Hepatocyte (in vitro differentiated cells): ENCODE measurements around the gene RPS15. TPM values are rescaled to one million over a fixed set of nuclear protein-coding genes. Genes with fewer than 3 reads are reported as not detected.

Experiments used
- DNase-seq: peaks from one replicate; pipeline ENCODE4 v3.0.0-alpha.2; 2016; ENCODE audit warnings: low spot score
- H2AFZ ChIP-seq: fragments of 200-600 bp; sonication (generic); 2 replicates; pipeline ENCODE4 v1.6.0; 2016; ENCODE audit warnings: antibody characterized with exemption, mild to moderate bottlenecking
- H3K27ac ChIP-seq: fragments of 200-600 bp; sonication (generic); 2 replicates; pipeline ENCODE4 v1.5.1; 2016; ENCODE audit warnings: mild to moderate bottlenecking
- H3K27me3 ChIP-seq: fragments of 200-600 bp; sonication (generic); 2 replicates; pipeline ENCODE4 v1.6.1; 2016
- H3K36me3 ChIP-seq: fragments of 200-600 bp; sonication (generic); replicated peaks from 2 replicates; pipeline ENCODE4 v1.5.1; 2016; ENCODE audit warnings: low read depth; ENCODE audit not compliant: insufficient read depth
- H3K4me1 ChIP-seq: fragments of 200-600 bp; sonication (generic); 2 replicates; pipeline ENCODE4 v1.5.1; 2016; ENCODE audit warnings: mild to moderate bottlenecking, moderate library complexity; ENCODE audit not compliant: insufficient read depth
- H3K4me2 ChIP-seq: fragments of 200-600 bp; sonication (generic); 2 replicates; pipeline ENCODE4 v1.6.0; 2016
- H3K4me3 ChIP-seq: fragments of 200-600 bp; sonication (generic); 2 replicates; pipeline ENCODE4 v1.5.1; 2016; ENCODE audit warnings: mild to moderate bottlenecking
- H3K79me2 ChIP-seq: fragments of 200-600 bp; sonication (generic); 2 replicates; pipeline ENCODE4 v1.6.0; 2017; ENCODE audit warnings: mild to moderate bottlenecking
- H3K9me2 ChIP-seq: fragments of 200-600 bp; sonication (generic); replicated peaks from 2 replicates; pipeline ENCODE4 v1.6.0; 2017; ENCODE audit warnings: mild to moderate bottlenecking; ENCODE audit not compliant: insufficient read depth
- H3K9me3 ChIP-seq: fragments of 200-600 bp; sonication (generic); 2 replicates; pipeline ENCODE4 v1.5.1; 2016; ENCODE audit warnings: low read depth, mild to moderate bottlenecking
- H4K20me1 ChIP-seq: fragments of 200-600 bp; sonication (generic); 2 replicates; pipeline ENCODE4 v1.6.0; 2016; ENCODE audit warnings: mild to moderate bottlenecking; ENCODE audit not compliant: insufficient read depth, poor library complexity, severe bottlenecking
- EZH2 ChIP-seq: fragments of 200-600 bp; sonication (generic); IDR thresholded peaks from 2 replicates; pipeline ENCODE4 v1.6.1; 2016; ENCODE audit warnings: antibody characterized with exemption, mild to moderate bottlenecking, borderline replicate concordance
- EZH2phosphoT487 ChIP-seq: fragments of 200-600 bp; sonication (generic); IDR thresholded peaks from one replicate; pipeline ENCODE4 v1.6.1; 2018; ENCODE audit warnings: antibody characterized with exemption, mild to moderate bottlenecking, low read depth, moderate library complexity; ENCODE audit not compliant: unreplicated experiment, severe bottlenecking
- WGBS: methylation state at CpG from one replicate; pipeline ENCODE4 v1.1.6; 2016; ENCODE audit warnings: low lambda C conversion rate; ENCODE audit errors: missing lambda C conversion rate; 5-methylcytosine and 5-hydroxymethylcytosine counted together
- polyA plus RNA-seq: library from polyadenylated mRNA; unstranded; fragments of >200 nt; fragmentation: Nextera tagmentation; extraction: Ambion mirVana; gene quantifications from 2 replicates; pipeline ENCODE4 v1.2.1, GENCODE V29; 2016
- total RNA-seq: library from RNA; depleted of rRNA; stranded (reverse); fragments of >200 nt; gene quantifications from 2 replicates; pipeline ENCODE4 v1.2.3, GENCODE V29; 2014
- TF ChIP-seq, protein P1 (sequence below): fragments of 200-600 bp; sonication (generic); IDR thresholded peaks from 2 replicates; pipeline ENCODE4 v1.5.1; 2016; ENCODE audit warnings: antibody characterized with exemption, mild to moderate bottlenecking; ENCODE audit not compliant: poor library complexity

The RPS15 gene
- total and polyA plus RNA-seq, 2 experiments from 2014 or later: 938 to 1,556 TPM

DNA sequence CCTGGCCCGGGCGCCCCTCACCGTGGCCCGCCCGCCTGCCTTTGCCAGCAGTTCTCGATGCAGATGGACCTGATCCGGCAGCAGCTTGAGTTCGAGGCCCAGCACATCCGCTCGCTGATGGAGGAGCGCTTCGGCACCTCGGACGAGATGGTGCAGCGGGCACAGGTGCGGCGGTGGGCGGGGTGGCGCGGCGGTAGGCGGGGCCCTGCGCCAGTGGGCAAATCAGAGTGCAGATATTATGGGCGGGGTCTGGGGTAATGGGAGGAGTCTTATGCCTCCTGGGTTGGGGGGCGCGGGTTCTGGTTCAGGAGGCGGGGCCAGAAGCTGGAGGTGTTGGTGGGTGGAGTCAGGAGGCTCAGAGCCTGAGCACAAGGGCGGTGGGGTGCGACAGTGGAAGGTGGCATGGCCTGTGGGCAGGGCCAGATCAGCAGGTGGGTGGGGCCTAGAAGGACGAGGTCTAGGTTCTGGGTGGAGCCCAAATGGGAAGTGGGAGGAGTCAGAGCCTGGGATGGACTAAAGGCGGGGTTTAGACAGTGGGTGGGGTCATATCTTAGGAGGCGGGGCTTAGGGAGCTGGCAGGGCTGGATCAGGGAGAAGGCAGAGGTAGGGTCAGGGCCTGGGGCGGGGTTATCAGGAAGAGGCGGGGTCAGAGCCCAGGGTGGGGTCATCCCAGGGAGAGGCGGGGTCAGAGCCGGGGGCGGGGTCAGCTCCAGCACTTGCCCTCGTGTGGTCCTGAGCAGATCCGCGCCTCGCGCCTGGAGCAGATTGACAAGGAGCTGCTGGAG is 17.3 kb downstream of the RPS15 start:
- H3K27me3 ChIP-seq: peaks cover 65% of the 10 kb centered on the region
- no peaks in the 10 kb centered on the region for H4K20me1 ChIP-seq
- H3K9me2 ChIP-seq: no peaks in the 10 kb centered on the region
- TF ChIP-seq EZH2 (no peak), EZH2phosphoT487 (no peak)
- TF ChIP-seq, protein P1, sequence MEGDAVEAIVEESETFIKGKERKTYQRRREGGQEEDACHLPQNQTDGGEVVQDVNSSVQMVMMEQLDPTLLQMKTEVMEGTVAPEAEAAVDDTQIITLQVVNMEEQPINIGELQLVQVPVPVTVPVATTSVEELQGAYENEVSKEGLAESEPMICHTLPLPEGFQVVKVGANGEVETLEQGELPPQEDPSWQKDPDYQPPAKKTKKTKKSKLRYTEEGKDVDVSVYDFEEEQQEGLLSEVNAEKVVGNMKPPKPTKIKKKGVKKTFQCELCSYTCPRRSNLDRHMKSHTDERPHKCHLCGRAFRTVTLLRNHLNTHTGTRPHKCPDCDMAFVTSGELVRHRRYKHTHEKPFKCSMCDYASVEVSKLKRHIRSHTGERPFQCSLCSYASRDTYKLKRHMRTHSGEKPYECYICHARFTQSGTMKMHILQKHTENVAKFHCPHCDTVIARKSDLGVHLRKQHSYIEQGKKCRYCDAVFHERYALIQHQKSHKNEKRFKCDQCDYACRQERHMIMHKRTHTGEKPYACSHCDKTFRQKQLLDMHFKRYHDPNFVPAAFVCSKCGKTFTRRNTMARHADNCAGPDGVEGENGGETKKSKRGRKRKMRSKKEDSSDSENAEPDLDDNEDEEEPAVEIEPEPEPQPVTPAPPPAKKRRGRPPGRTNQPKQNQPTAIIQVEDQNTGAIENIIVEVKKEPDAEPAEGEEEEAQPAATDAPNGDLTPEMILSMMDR: no peak
- H3K4me2 ChIP-seq: no peak overlapping the region
- H2AFZ ChIP-seq: no peak overlapping the region
- WGBS: 38% methylated on average over 16 of the region's 42 CpGs
- no peaks in the 10 kb centered on the region for H3K9me3 ChIP-seq
- no peaks in the 10 kb centered on the region for H3K36me3 ChIP-seq
- H3K4me3 ChIP-seq: no peak overlapping the region
- H3K4me1 ChIP-seq: no peaks in the 10 kb centered on the region
- no peak overlapping the region for H3K27ac ChIP-seq
- H3K79me2 ChIP-seq: no peaks in the 10 kb centered on the region
- DNase-seq: peak; percentile 46

DNA sequence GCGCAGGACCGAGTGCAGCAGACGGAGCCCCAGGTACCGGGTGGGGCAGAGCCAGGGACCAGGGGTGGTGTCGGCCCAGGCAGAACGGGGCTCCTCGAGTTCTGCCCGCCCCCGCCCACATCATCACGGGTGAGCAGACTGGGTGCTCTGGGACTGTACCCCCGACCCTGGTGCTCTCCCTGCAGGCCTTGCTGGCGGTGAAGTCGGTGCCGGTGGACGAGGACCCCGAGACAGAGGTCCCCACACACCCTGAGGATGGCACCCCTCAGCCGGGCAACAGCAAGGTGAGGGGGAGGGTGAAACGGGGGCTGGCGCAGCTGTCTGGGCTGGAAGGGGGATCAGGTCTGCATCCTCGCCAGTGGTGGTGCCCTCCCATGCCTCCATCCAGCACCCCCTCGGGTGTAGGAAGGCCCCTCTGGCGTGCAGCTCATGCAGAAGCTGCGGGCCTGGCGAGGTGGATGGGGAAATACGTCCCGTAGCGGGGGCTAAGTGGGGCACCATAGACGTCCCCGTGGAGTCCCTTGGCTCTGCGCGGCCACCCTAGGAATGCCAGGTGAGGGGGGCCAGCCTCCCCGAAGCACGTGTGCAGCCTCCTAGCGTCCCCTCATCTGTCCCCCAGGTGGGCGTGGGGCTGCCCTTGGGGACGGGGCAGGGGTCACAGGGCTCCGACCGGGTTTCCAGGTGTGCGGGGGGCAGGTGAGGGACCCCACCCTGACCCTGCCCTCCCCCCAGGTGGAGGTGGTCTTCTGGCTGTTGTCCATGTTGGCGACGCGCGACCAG is 18.1 kb downstream of the RPS15 start:
- Histone ChIP-seq H2AFZ (no peak overlapping the region), H3K27me3 (peaks cover 58% of the 10 kb centered on the region), H3K4me3 (no peak overlapping the region), H3K79me2 (no peaks in the 10 kb centered on the region), H3K9me3 (no peaks in the 10 kb centered on the region), H3K4me1 (no peaks in the 10 kb centered on the region), H4K20me1 (no peaks in the 10 kb centered on the region), H3K36me3 (no peaks in the 10 kb centered on the region), H3K4me2 (no peak overlapping the region), H3K27ac (no peak overlapping the region), H3K9me2 (no peaks in the 10 kb centered on the region)
- 87% methylated on average over 38 of the region's 43 CpGs for WGBS
- DNase-seq: no peak
- TF ChIP-seq, protein P1: no peak
- TF ChIP-seq EZH2phosphoT487: no peak
- no peak for TF ChIP-seq EZH2

DNA sequence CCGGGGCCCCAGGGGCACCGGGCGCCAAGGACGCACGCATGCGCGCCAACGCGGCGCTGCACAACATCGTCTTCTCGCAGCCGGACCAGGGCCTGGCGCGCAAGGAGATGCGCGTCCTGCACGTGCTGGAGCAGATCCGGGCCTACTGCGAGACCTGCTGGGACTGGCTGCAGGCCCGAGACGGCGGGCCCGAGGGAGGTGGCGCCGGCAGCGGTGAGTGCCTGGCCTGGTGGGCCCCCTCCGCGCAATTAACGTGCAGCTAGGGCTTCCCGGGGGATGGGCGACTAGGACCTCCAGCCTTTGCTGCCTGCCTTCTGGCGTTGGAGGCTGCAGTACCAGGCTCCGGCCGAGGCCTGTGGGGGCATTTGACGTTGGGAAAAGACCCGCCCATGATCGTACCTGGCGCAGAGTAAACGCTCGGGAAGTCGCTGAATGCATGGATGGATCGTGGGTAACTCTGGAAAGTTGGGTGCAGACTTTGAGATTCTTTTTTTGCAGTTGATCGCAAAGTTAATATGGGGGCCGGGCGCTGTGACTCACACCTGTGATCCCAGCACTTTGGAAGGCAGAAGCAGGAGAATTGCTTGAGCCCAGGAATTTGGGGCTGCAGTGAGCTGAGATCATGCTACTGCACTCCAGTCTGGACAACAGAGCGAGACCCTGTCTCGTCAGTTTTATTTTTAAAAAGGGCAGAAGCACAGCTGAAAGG is 19.0 kb downstream of the RPS15 start:
- Histone ChIP-seq H3K27me3 (peaks cover 50% of the 10 kb centered on the region), H3K9me2 (no peaks in the 10 kb centered on the region), H3K36me3 (no peaks in the 10 kb centered on the region), H3K9me3 (no peaks in the 10 kb centered on the region), H3K79me2 (no peaks in the 10 kb centered on the region), H3K4me3 (no peak overlapping the region), H3K4me2 (no peak overlapping the region), H3K4me1 (no peaks in the 10 kb centered on the region), H2AFZ (no peak overlapping the region), H4K20me1 (no peaks in the 10 kb centered on the region), H3K27ac (no peak overlapping the region)
- 40% methylated on average over 35 of the region's 48 CpGs for WGBS
- TF ChIP-seq, protein P1: no peak
- TF ChIP-seq EZH2: peak; percentile 47
- DNase-seq: no peak
